Endothelial cell of umbilical vein (primary cell): ENCODE measurements around the gene LTBP2. TPM values are rescaled to one million over a fixed set of nuclear protein-coding genes. Genes with fewer than 3 reads are reported as not detected.

Experiments
- BruUV-seq: library from RNA; stranded (reverse); fragments of 400-500 nt; replicated peaks from 2 replicates; lab custom pipeline; 2021; lab: Mats Ljungman, UMichigan
- CTCF ChIA-PET: fragments of 300-600, 350-600 bp; sonication (Branson Sonifier 250); formaldehyde crosslinking; loops from one replicate; lab custom pipeline; 2021; ENCODE audit warnings: antibody characterized with exemption, inconsistent platforms; lab: Charles Lee
- POLR2A ChIA-PET: fragments of 300-600, 350-600 bp; sonication (Branson Sonifier 250); formaldehyde crosslinking; loops from one replicate; lab custom pipeline; 2021; ENCODE audit warnings: antibody characterized with exemption, inconsistent platforms; lab: Charles Lee
- DNase-seq: peaks from one replicate; pipeline ENCODE4 v3.0.0-alpha.2; 2011; ENCODE audit warnings: low read depth, low spot score
- FAIRE-seq: peaks from 2 replicates; lab custom pipeline; 2011; peaks lifted over from hg19 to GRCh38; lab: Jason Lieb, UNC
- H2AFZ ChIP-seq: 2 replicates; pipeline ENCODE4 v1.6.0; 2012; ENCODE audit warnings: low read depth, low read length, control low read depth, inconsistent platforms
- H3K27ac ChIP-seq: 2 replicates; pipeline ENCODE4 v1.5.1; 2011; ENCODE audit warnings: low read depth, mild to moderate bottlenecking, control low read depth, low read length, moderate library complexity; ENCODE audit not compliant: insufficient read depth
- H3K27me3 ChIP-seq, 2 experiments: 2 replicates each; pipeline versions ENCODE4 v1.6.0 to v1.6.1; 2011; ENCODE audit warnings: low read length in 2 of 2, mixed read lengths in 1 of 2; ENCODE audit not compliant: control insufficient read depth in 2 of 2, insufficient read depth in 2 of 2
- H3K36me3 ChIP-seq, 2 experiments: 2 replicates in 1 of 2; 3 replicates in 1 of 2; pipeline ENCODE4 v1.5.1; 2011; ENCODE audit warnings: low read length in 2 of 2, mild to moderate bottlenecking in 1 of 2, moderate library complexity in 1 of 2; ENCODE audit not compliant: control insufficient read depth in 2 of 2, insufficient read depth in 2 of 2; ENCODE audit errors: extremely low read depth in 1 of 2
- H3K4me1 ChIP-seq: 3 replicates; pipeline ENCODE4 v1.5.1; 2011; ENCODE audit warnings: mild to moderate bottlenecking, low read length; ENCODE audit not compliant: control insufficient read depth, insufficient read depth; ENCODE audit errors: extremely low read depth
- H3K4me2 ChIP-seq: 2 replicates; pipeline ENCODE4 v1.6.1; 2011; ENCODE audit warnings: low read length, control low read depth, mixed read lengths; ENCODE audit not compliant: insufficient read depth
- H3K4me3 ChIP-seq, 3 experiments: fragments of 200-600 bp in 1 of 3; sonication (generic), shearing (Covaris generic) in 1 of 3; replicated peaks in 1 of 3; 2 replicates each; pipeline ENCODE4 v1.5.1; 2011 to 2016; ENCODE audit warnings: control low read depth in 3 of 3, low read length in 3 of 3, mild to moderate bottlenecking in 2 of 3, inconsistent platforms in 1 of 3, low read depth in 1 of 3, moderate library complexity in 1 of 3; ENCODE audit not compliant: insufficient read depth in 1 of 3
- H3K79me2 ChIP-seq: 2 replicates; pipeline ENCODE4 v1.6.0; 2012; ENCODE audit warnings: low read length, inconsistent platforms; ENCODE audit not compliant: control insufficient read depth, insufficient read depth
- H3K9ac ChIP-seq: replicated peaks from 2 replicates; pipeline ENCODE3; 2011; ENCODE audit warnings: low read length, control low read depth; ENCODE audit not compliant: insufficient read depth; ENCODE audit errors: extremely low read depth
- H3K9me1 ChIP-seq: replicated peaks from 3 replicates; pipeline ENCODE4 v1.6.0; 2011; ENCODE audit warnings: mild to moderate bottlenecking, low read length; ENCODE audit not compliant: control insufficient read depth, insufficient read depth; ENCODE audit errors: extremely low read depth
- H3K9me3 ChIP-seq: replicated peaks from 2 replicates; pipeline ENCODE4 v1.5.1; 2012; ENCODE audit warnings: low read length, inconsistent platforms; ENCODE audit not compliant: control insufficient read depth, insufficient read depth
- H4K20me1 ChIP-seq: replicated peaks from 2 replicates; pipeline ENCODE3; 2011; ENCODE audit warnings: mild to moderate bottlenecking, low read length; ENCODE audit not compliant: control insufficient read depth, insufficient read depth; ENCODE audit errors: extremely low read depth
- CTCF ChIP-seq, 2 donors: IDR thresholded peaks; 1 replicate in 1 of 2; 2 replicates in 1 of 2; pipeline ENCODE4 v1.5.1; 2011; ENCODE audit warnings: low read length in 2 of 2, mild to moderate bottlenecking in 2 of 2, moderate library complexity in 2 of 2, control low read depth in 1 of 2, inconsistent platforms in 1 of 2, low read depth in 1 of 2; ENCODE audit not compliant: insufficient read depth in 1 of 2; ENCODE audit errors: extremely low read depth in 1 of 2
- EZH2 ChIP-seq: IDR thresholded peaks from 2 replicates; pipeline ENCODE4 v1.6.1; 2012; ENCODE audit warnings: borderline replicate concordance, low read depth, mild to moderate bottlenecking, moderate library complexity, low read length, inconsistent platforms; ENCODE audit not compliant: severe bottlenecking
- FOS ChIP-seq: IDR thresholded peaks from 2 replicates; pipeline ENCODE4 v1.6.1; 2011; ENCODE audit warnings: mild to moderate bottlenecking, low read length, moderate library complexity, borderline replicate concordance; ENCODE audit not compliant: insufficient read depth
- GATA2 ChIP-seq: IDR thresholded peaks from 2 replicates; pipeline ENCODE4 v1.7.0; 2011; ENCODE audit warnings: low read depth, mild to moderate bottlenecking, moderate library complexity, mixed read lengths, low read length; ENCODE audit not compliant: insufficient read length, insufficient read depth
- JUN ChIP-seq: IDR thresholded peaks from 2 replicates; pipeline ENCODE4 v1.6.1; 2011; ENCODE audit warnings: borderline replicate concordance, low read depth; ENCODE audit not compliant: insufficient read length, insufficient read depth
- MYC ChIP-seq: IDR thresholded peaks from one replicate; pipeline ENCODE4 v1.6.1; 2011; ENCODE audit warnings: mild to moderate bottlenecking, low read depth, low read length
- POLR2A ChIP-seq: IDR thresholded peaks from 2 replicates; pipeline ENCODE4 v1.6.1; 2012; ENCODE audit warnings: low read depth, mild to moderate bottlenecking, control low read depth, low read length
- POLR2AphosphoS5 ChIP-seq: IDR thresholded peaks from 2 replicates; pipeline ENCODE4 v1.6.1; 2012; ENCODE audit warnings: low read depth, mild to moderate bottlenecking, control low read depth, low read length, moderate library complexity; ENCODE audit not compliant: insufficient read depth
- dilution Hi-C: fragments of 300-500 bp; cut with MboI; formaldehyde crosslinking; loops from one replicate; pipeline ENCODE4 v1.15.0; 2019; ENCODE audit warnings: low sequenced_read_pairs; ENCODE audit not compliant: extremely low pct_ligation_motif_present
- intact Hi-C: fragments of 100-400 bp; cut with micrococcal nuclease; formaldehyde crosslinking; loops from one replicate; pipeline ENCODE4 v1.10.0; 2022
- polyA plus RNA-seq, 4 experiments: library from polyadenylated mRNA; depleted of rRNA in 3 of 4; stranded (reverse) in 3 of 4; unstranded in 1 of 4; fragments of >200 nt; gene quantifications; 2 replicates each; pipeline versions ENCODE4 v1.2.1 to v1.2.3, GENCODE V29; 2011 to 2012; ENCODE audit warnings: missing spikeins in 1 of 4
- total RNA-seq: library from RNA; stranded (reverse); gene quantifications from 2 replicates; pipeline ENCODE4 v1.2.3, GENCODE V29; 2021
- TF ChIP-seq, protein P1 (sequence below): IDR thresholded peaks from 2 replicates; pipeline ENCODE4 v1.6.1; 2011; ENCODE audit not compliant: insufficient read depth, insufficient read length

Gene LTBP2
- total and polyA plus RNA-seq, 2 donors (not counting 3 experiments of a cell fraction or from before 2014, with no cell fraction given), result 209 to 268 TPM

- H3K27ac ChIP-seq, result no peak overlapping the region
- no TSS peak for BruUV-seq
- H3K4me2 ChIP-seq, result no peak overlapping the region
These were observed 135.9 kb downstream of the LTBP2 start for GRCh38 chr14:74476107-74476506.

More at GRCh38 chr14:74476107-74476506, 135.9 kb downstream of the LTBP2 start:
- DNase-seq (no peak), FAIRE-seq (no peak)
- H3K9me1 ChIP-seq, result no peaks in the 10 kb centered on the region
- peaks cover 5% of the 10 kb centered on the region for H3K4me1 ChIP-seq
- TF ChIP-seq POLR2AphosphoS5, result no peak
- no peak for TF ChIP-seq POLR2A
- TF ChIP-seq CTCF (IDR thresholded peaks at IDR 0.05; ENCODE audit: extremely low read depth in 1 of 2, insufficient read depth in 1 of 2, low read depth in 1 of 2, low read length in 2 of 2), result no peak
- no peak for TF ChIP-seq JUN
- TF ChIP-seq EZH2, result no peak
- TF ChIP-seq, protein P1, sequence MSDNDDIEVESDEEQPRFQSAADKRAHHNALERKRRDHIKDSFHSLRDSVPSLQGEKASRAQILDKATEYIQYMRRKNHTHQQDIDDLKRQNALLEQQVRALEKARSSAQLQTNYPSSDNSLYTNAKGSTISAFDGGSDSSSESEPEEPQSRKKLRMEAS, result no peak
- TF ChIP-seq FOS, result no peak
- no peak for TF ChIP-seq MYC
- no peak for TF ChIP-seq GATA2
- no peak overlapping the region for H3K4me3 ChIP-seq
- no peaks in the 10 kb centered on the region for H4K20me1 ChIP-seq
- CTCF ChIA-PET, result interaction anchor here (0.9 kb wide), 1 partner anchor 18 kb away, joined by 5 read pairs; no protein-coding TSS in a partner anchor
- H3K36me3 ChIP-seq, result peaks cover 12 to 14% of the 10 kb centered on the region in 2 experiments
- H3K9ac ChIP-seq, result no peak overlapping the region
- no peaks in the 10 kb centered on the region for H3K79me2 ChIP-seq
- POLR2A ChIA-PET, result interaction anchor here (0.7 kb wide), 2 partner anchors 113 to 337 kb away, joined by 3 to 6 read pairs; no protein-coding TSS in a partner anchor
- dilution Hi-C loops (no loop called here), intact Hi-C loops (no loop called here)
- H3K9me3 ChIP-seq, result no peaks in the 10 kb centered on the region
- H3K27me3 ChIP-seq, result no peaks in the 10 kb centered on the region
- H2AFZ ChIP-seq, result no peak overlapping the region
